ENCODE data around the gene IGHMBP2.

The IGHMBP2 gene

DNA sequence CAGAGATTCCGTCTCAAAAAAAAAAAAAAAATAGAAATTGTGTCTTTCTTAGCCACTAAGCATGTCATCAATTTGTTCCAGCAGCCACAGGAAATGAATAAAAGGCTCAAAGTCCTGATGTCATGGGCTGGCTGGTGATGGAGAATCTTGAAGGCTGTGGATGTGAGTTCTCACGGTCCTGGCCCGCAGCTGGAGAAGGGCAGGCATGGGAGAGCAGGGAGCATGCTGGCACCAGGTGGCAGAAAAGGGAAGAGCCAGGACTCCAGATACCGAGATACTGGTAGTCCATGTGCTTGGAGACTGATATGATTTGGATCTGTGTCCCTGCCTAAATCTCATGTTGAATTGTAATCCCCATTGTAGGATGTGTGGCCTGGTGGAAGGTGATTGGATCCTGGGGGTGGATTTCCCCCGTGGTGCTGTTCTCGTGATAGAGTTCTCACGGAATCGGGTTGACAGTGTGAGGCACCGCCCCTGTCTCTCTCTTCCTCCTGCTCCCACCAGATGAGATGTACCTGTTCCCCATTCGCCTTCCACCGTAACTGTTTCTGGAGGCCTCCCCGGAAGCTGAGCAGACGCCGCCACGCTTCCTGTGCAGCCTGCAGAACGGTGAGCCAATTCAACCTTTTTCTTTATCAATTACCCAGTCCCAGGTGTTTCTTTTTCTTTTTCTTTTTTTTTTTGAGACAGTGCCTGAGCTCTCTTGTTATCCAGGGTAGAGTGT, 59.0 kb downstream of the IGHMBP2 start:
- peak; percentile 21; the same call in 1 of the 2 replicates for TF ChIP-seq RAD21 (IDR thresholded peaks at IDR 0.05; ENCODE audit: low read depth)
- TF ChIP-seq EGR1 (IDR thresholded peaks at IDR 0.05) = no peak
- no peak for TF ChIP-seq CREB1 (IDR thresholded peaks at IDR 0.05; ENCODE audit: low read depth)
- TF ChIP-seq, protein P1, sequence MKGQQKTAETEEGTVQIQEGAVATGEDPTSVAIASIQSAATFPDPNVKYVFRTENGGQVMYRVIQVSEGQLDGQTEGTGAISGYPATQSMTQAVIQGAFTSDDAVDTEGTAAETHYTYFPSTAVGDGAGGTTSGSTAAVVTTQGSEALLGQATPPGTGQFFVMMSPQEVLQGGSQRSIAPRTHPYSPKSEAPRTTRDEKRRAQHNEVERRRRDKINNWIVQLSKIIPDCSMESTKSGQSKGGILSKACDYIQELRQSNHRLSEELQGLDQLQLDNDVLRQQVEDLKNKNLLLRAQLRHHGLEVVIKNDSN (IDR thresholded peaks at IDR 0.05) = no peak

DNA sequence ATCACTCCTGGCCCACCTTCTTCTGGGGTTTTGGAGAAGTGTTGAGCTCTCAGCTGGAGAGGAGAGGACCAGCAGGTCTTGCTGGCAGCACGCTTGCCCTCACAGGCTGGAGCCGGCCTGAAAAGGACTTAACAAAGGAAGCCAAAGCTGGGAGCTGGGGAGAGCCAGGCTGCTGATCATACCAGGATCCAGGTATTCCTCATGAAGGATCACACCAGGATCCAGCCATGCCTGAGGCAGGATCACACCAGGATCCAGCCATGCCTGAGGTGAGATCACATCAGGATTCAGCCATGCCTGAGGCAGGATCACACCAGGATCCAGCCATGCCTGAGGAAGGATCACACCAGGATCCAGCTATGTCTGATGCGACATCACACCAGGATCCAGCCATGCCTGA, 60.1 kb downstream of the IGHMBP2 start:
- no peak for TF ChIP-seq TEAD4 (IDR thresholded peaks at IDR 0.05)
- TF ChIP-seq, protein P2, sequence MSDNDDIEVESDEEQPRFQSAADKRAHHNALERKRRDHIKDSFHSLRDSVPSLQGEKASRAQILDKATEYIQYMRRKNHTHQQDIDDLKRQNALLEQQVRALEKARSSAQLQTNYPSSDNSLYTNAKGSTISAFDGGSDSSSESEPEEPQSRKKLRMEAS (IDR thresholded peaks at IDR 0.05) = no peak
- TF ChIP-seq RAD21 (IDR thresholded peaks at IDR 0.05; ENCODE audit: low read depth) = no peak
- TF ChIP-seq, protein P1 (IDR thresholded peaks at IDR 0.05) = no peak
- no peak for TF ChIP-seq CREB1 (IDR thresholded peaks at IDR 0.05; ENCODE audit: low read depth)
- no peak for TF ChIP-seq FOXM1 (IDR thresholded peaks at IDR 0.05; ENCODE audit: borderline replicate concordance, low read depth)
- no peak for TF ChIP-seq NFIC (IDR thresholded peaks at IDR 0.05)
- no peak for TF ChIP-seq EGR1 (IDR thresholded peaks at IDR 0.05)
- TF ChIP-seq TAF1 (IDR thresholded peaks at IDR 0.05; ENCODE audit: low read depth) = no peak
- no peak for TF ChIP-seq ZBTB7A (IDR thresholded peaks at IDR 0.05; ENCODE audit: low read depth)
- no peak for TF ChIP-seq EP300 (IDR thresholded peaks at IDR 0.05; ENCODE audit: borderline replicate concordance)
- no peak for TF ChIP-seq TCF12 (IDR thresholded peaks at IDR 0.05; ENCODE audit: low read depth)
- TF ChIP-seq, protein P3, sequence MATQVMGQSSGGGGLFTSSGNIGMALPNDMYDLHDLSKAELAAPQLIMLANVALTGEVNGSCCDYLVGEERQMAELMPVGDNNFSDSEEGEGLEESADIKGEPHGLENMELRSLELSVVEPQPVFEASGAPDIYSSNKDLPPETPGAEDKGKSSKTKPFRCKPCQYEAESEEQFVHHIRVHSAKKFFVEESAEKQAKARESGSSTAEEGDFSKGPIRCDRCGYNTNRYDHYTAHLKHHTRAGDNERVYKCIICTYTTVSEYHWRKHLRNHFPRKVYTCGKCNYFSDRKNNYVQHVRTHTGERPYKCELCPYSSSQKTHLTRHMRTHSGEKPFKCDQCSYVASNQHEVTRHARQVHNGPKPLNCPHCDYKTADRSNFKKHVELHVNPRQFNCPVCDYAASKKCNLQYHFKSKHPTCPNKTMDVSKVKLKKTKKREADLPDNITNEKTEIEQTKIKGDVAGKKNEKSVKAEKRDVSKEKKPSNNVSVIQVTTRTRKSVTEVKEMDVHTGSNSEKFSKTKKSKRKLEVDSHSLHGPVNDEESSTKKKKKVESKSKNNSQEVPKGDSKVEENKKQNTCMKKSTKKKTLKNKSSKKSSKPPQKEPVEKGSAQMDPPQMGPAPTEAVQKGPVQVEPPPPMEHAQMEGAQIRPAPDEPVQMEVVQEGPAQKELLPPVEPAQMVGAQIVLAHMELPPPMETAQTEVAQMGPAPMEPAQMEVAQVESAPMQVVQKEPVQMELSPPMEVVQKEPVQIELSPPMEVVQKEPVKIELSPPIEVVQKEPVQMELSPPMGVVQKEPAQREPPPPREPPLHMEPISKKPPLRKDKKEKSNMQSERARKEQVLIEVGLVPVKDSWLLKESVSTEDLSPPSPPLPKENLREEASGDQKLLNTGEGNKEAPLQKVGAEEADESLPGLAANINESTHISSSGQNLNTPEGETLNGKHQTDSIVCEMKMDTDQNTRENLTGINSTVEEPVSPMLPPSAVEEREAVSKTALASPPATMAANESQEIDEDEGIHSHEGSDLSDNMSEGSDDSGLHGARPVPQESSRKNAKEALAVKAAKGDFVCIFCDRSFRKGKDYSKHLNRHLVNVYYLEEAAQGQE (IDR thresholded peaks at IDR 0.05; ENCODE audit: low read depth) = no peak
- TF ChIP-seq YY1 (IDR thresholded peaks at IDR 0.05; ENCODE audit: low read depth) = no peak
- no peak for TF ChIP-seq CEBPB (IDR thresholded peaks at IDR 0.05)

DNA sequence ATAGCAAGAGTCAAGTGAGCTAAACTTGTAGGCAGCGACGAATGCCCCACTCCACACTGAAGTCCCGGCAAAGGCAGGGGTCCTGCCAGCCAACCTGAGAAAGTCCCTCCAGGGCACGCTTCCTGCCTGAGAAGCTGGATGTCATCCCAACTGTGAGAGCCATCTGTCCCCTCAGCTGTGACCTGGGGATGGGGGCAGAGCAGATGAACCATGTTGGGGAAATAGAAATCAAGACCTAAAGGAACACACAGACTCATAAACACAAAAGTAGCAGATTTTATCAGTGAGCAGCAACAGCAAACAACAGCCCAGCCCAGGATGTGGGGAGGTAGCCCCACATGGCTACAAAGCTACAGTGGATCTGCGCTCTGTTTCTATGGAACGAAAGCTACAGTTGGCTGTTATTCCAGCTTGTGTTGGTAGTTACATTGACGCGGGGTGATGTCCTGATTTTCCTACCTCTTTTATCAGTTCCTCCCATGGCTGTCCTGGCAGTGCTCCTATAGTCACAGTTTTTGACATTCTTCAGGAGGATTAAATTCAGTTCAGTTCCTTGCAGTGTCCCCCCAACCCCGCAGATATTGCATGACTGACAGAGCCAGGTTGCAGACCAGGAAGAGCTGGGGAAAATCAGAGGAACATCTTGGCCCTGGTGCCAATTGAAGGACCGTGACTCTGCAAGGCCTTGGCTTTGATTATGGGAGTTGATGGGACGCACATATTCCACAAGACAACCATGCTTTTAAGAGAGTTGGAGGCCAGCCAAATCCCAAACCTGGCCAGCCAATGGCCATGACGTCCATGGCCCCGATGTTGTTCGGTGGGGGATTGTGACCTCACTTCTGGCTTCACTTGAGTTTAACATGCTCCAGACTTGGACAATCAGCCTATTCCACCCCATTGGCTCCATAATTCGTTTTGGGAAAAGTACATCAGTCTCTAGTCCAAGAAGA, 62.5 kb downstream of the IGHMBP2 start:
- TF ChIP-seq YY1 (IDR thresholded peaks at IDR 0.05; ENCODE audit: low read depth) = no peak
- TF ChIP-seq CREB1 (IDR thresholded peaks at IDR 0.05; ENCODE audit: low read depth) = no peak
- no peak for TF ChIP-seq TAF1 (IDR thresholded peaks at IDR 0.05; ENCODE audit: low read depth)
- TF ChIP-seq NFIC (IDR thresholded peaks at IDR 0.05) = no peak
- no peak for TF ChIP-seq EP300 (IDR thresholded peaks at IDR 0.05; ENCODE audit: borderline replicate concordance)
- no peak for TF ChIP-seq CEBPB (IDR thresholded peaks at IDR 0.05)
- TF ChIP-seq, protein P3 (IDR thresholded peaks at IDR 0.05; ENCODE audit: low read depth) = no peak
- TF ChIP-seq, protein P1 (IDR thresholded peaks at IDR 0.05) = no peak
- TF ChIP-seq, protein P2 (IDR thresholded peaks at IDR 0.05) = no peak
- no peak for TF ChIP-seq TEAD4 (IDR thresholded peaks at IDR 0.05)
- TF ChIP-seq FOXM1 (IDR thresholded peaks at IDR 0.05; ENCODE audit: borderline replicate concordance, low read depth) = no peak
- no peak for TF ChIP-seq RAD21 (IDR thresholded peaks at IDR 0.05; ENCODE audit: low read depth)

DNA sequence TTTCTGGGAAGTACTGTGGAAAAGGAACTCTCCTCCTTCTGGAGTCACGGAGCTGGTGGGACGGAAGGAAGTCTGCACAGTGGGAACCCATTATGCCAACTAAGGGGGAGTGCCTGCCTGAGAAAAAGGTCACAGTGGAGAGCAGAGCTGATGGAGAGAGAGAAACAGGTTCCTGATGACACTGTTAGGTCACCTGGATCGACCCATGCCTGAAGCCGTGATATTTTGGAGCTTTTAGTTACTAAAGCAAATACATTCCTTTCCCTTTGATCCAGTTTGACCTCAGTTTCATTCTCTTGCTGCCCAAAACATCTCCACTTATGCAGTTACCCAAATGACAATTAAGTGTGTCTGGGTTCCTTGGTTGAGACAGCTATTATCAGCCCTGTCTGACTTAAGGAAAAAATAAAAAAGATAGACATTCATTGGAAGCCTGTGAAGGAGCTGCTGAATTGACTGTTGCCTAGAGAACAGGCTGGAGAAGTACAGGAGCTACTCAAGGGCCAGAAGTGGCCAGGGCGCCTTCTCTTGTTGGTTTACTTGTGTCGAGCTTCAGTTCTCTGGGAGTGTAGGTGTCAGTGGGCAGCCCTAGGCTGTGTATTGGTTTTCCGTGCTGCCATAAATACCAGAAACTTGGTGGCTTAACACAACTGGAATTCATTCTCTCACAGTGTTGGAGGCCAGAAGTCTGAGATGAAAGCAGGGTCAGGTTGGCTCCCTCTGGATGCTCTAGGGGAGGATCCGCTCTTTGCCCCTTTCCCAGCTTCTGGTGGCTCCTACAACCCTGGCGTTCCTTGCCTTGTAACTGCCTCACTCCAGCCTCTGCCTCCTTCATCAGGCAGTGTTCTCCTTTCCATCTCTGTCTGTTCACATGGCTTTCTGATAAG, 63.4 kb downstream of the IGHMBP2 start:
- TF ChIP-seq CREB1 (IDR thresholded peaks at IDR 0.05; ENCODE audit: low read depth) = no peak
- no peak for TF ChIP-seq NFIC (IDR thresholded peaks at IDR 0.05)
- TF ChIP-seq, protein P1 (IDR thresholded peaks at IDR 0.05) = no peak
- TF ChIP-seq CEBPB (IDR thresholded peaks at IDR 0.05) = no peak
- no peak for TF ChIP-seq TEAD4 (IDR thresholded peaks at IDR 0.05)
- no peak for TF ChIP-seq EGR1 (IDR thresholded peaks at IDR 0.05)
- no peak for TF ChIP-seq FOXM1 (IDR thresholded peaks at IDR 0.05; ENCODE audit: borderline replicate concordance, low read depth)
- TF ChIP-seq EP300 (IDR thresholded peaks at IDR 0.05; ENCODE audit: borderline replicate concordance) = no peak
- no peak for TF ChIP-seq TAF1 (IDR thresholded peaks at IDR 0.05; ENCODE audit: low read depth)
- TF ChIP-seq YY1 (IDR thresholded peaks at IDR 0.05; ENCODE audit: low read depth) = no peak
- TF ChIP-seq, protein P2 (IDR thresholded peaks at IDR 0.05) = no peak
- no peak for TF ChIP-seq ZBTB7A (IDR thresholded peaks at IDR 0.05; ENCODE audit: low read depth)
- TF ChIP-seq, protein P3 (IDR thresholded peaks at IDR 0.05; ENCODE audit: low read depth) = no peak

All from Ishikawa (cell line).